ENCODE data around the gene DLGAP1. TPM values are rescaled to one million over a fixed set of nuclear protein-coding genes. Genes with fewer than 3 reads are reported as not detected.

DLGAP1 gene
- total and polyA plus RNA-seq, 4 donors, result 0.54 to 11.8 (median 3.1) TPM

DNA sequence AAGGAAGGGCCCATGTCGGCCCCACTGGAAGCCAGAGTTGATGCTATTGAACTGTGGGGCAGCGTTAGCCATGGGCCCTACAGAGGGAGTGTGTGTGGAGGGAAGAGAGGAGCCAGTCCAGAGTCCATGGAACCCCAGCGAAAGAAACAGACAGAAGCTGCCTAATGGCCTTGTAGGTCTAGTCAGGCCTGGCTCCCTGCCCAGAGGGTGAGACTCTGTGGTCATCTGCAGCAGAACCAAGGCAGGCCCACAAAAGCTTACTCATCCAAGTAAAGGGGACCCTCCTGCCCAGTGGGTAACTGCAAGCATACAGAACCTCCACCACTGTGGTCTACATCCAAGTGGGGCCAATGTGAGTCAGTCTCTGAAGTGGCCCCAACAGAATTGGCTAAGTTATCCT, 565.3 kb downstream of the DLGAP1 start:
- ATAC-seq (ENCODE audit: insufficient read depth, low FRiP score) (no peak), DNase-seq (no peak)
- Histone ChIP-seq H3K9ac (ENCODE audit: insufficient read depth in 1 of 2, low read length in 2 of 2) (no peak overlapping the region), H3K4me3 (no peak overlapping the region), H3K36me3 (ENCODE audit: control insufficient read depth in 4 of 4, insufficient read depth in 4 of 4, low read length in 4 of 4) (no peaks in the 10 kb centered on the region), H3K9me3 (ENCODE audit: control insufficient read depth in 4 of 4, insufficient read depth in 3 of 4, low read length in 3 of 4) (no peaks in the 10 kb centered on the region), H3K27me3 (ENCODE audit: control insufficient read depth in 3 of 3, insufficient read depth in 3 of 3, low read length in 2 of 3) (no peaks in the 10 kb centered on the region), H3K27ac (ENCODE audit: low read depth in 1 of 2, low read length in 1 of 2) (no peak overlapping the region), H3K4me1 (ENCODE audit: control insufficient read depth in 5 of 5, insufficient read depth in 5 of 5, low read length in 5 of 5) (peaks cover 0 to 11% (median 9%) of the 10 kb centered on the region in 5 donors)
- WGBS, 2 donors, result 95 to 96% methylated on average over 3 of the region's 3 CpGs
- TF ChIP-seq, protein P1, sequence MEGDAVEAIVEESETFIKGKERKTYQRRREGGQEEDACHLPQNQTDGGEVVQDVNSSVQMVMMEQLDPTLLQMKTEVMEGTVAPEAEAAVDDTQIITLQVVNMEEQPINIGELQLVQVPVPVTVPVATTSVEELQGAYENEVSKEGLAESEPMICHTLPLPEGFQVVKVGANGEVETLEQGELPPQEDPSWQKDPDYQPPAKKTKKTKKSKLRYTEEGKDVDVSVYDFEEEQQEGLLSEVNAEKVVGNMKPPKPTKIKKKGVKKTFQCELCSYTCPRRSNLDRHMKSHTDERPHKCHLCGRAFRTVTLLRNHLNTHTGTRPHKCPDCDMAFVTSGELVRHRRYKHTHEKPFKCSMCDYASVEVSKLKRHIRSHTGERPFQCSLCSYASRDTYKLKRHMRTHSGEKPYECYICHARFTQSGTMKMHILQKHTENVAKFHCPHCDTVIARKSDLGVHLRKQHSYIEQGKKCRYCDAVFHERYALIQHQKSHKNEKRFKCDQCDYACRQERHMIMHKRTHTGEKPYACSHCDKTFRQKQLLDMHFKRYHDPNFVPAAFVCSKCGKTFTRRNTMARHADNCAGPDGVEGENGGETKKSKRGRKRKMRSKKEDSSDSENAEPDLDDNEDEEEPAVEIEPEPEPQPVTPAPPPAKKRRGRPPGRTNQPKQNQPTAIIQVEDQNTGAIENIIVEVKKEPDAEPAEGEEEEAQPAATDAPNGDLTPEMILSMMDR (IDR thresholded peaks at IDR 0.05; ENCODE audit: control extremely low read depth, extremely low read depth), result no peak

DNA sequence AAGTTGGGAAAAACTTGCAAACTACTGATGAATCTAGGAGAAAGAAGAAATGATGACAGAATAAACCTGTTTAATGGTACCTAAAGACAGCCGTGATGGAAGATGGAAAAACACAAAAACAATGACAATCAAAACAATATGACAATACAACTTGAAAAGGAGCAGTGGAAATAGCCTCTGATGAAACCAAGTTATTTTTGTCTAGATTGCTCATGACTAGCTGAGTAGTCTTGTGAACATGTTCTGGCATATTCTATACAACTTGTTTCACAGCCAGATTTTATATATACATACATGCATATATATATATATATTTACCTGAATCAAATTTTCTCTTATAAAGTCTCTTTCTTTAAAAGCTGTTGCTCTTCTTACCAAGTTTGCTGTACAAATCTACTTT, 566.0 kb downstream of the DLGAP1 start:
- no peak overlapping the region for H3K4me3 ChIP-seq
- no peaks in the 10 kb centered on the region for H3K9me3 ChIP-seq (ENCODE audit: control insufficient read depth in 4 of 4, insufficient read depth in 3 of 4, low read length in 3 of 4)
- no peak for DNase-seq
- TF ChIP-seq, protein P1 (IDR thresholded peaks at IDR 0.05; ENCODE audit: control extremely low read depth, extremely low read depth), result no peak
- ATAC-seq (ENCODE audit: insufficient read depth, low FRiP score), result no peak
- 89 to 90% methylated on average over 1 of the region's 1 CpG for WGBS, 2 donors
- H3K4me1 ChIP-seq (ENCODE audit: control insufficient read depth in 5 of 5, insufficient read depth in 5 of 5, low read length in 5 of 5), result peaks cover 0 to 11% (median 9%) of the 10 kb centered on the region in 5 donors
- H3K9ac ChIP-seq (ENCODE audit: insufficient read depth in 1 of 2, low read length in 2 of 2), result no peak overlapping the region
- H3K27ac ChIP-seq (ENCODE audit: low read depth in 1 of 2, low read length in 1 of 2), result no peak overlapping the region
- no peaks in the 10 kb centered on the region for H3K36me3 ChIP-seq (ENCODE audit: control insufficient read depth in 4 of 4, insufficient read depth in 4 of 4, low read length in 4 of 4)
- no peaks in the 10 kb centered on the region for H3K27me3 ChIP-seq (ENCODE audit: control insufficient read depth in 3 of 3, insufficient read depth in 3 of 3, low read length in 2 of 3)

DNA sequence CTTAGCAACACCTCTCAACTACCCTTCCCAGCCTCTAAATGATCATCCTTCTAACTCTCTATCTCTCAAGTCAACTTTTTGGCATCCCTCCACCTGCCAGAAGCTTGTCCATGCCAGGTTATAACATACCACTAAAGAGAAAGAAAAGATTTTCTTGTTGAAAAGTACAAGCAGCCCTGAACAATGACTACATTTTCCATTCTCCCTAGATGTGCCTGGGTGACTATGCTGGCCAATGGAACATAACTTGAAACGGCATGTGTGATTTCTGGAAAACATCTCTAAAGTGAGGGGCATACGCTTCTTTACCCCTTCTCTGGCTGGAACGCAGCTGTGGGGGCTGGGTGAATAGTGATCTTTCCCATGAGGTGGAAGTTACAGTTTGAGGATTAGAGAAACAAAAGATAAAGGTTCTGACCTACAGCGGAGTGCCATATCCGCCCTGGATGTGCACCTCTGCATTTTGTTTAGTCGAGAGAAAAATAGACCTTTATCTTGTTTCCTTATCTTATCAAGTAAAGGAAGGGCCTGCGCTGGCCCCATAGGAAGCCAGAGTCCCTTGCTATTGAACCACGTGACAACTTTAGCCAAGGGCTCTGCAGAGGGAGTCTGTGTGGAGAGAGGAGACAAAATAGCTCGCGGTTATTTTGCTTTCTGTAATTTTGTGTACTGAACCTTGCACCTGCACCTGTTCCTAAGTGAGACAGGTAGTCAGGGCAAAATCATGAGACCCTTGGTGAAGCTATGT, 568.4 kb downstream of the DLGAP1 start:
- Histone ChIP-seq H3K27ac (ENCODE audit: low read depth in 1 of 2, low read length in 1 of 2) (no peak overlapping the region), H3K4me3 (no peak overlapping the region), H3K27me3 (ENCODE audit: control insufficient read depth in 3 of 3, insufficient read depth in 3 of 3, low read length in 2 of 3) (no peaks in the 10 kb centered on the region), H3K9me3 (ENCODE audit: control insufficient read depth in 4 of 4, insufficient read depth in 3 of 4, low read length in 3 of 4) (no peaks in the 10 kb centered on the region), H3K9ac (ENCODE audit: insufficient read depth in 1 of 2, low read length in 2 of 2) (no peak overlapping the region), H3K4me1 (ENCODE audit: control insufficient read depth in 5 of 5, insufficient read depth in 5 of 5, low read length in 5 of 5) (peaks cover 0 to 11% (median 9%) of the 10 kb centered on the region in 5 donors), H3K36me3 (ENCODE audit: control insufficient read depth in 4 of 4, insufficient read depth in 4 of 4, low read length in 4 of 4) (no peaks in the 10 kb centered on the region)
- TF ChIP-seq, protein P1 (IDR thresholded peaks at IDR 0.05; ENCODE audit: control extremely low read depth, extremely low read depth), result no peak
- ATAC-seq (ENCODE audit: insufficient read depth, low FRiP score) (no peak), DNase-seq (peak in 2 of 3 donors; percentile 52 to 57)
- 12% methylated on average over 10 of the region's 10 CpGs for WGBS, 2 donors

All from lung (tissue), 12 donors.